Heart right ventricle (tissue), 16 donors: ENCODE measurements around the gene NEU1. TPM values are rescaled to one million over a fixed set of nuclear protein-coding genes. Genes with fewer than 3 reads are reported as not detected.
"Not testable (repeated sequence)": the region's sequence is repeated elsewhere in the genome, so short reads cannot be mapped to it uniquely, and the experiment has no call there.

Source experiments
- ATAC-seq, 8 donors: fragments of 200-7000 bp; cut with Tn5 transposase; one replicate each; pipeline ENCODE4 v1.9.1; 2020; ENCODE audit warnings: mild to moderate bottlenecking in 8 of 8, moderate library complexity in 8 of 8, moderate number of reproducible peaks in 1 of 8
- DNase-seq, 2 donors: peaks; one replicate each; pipeline ENCODE4 v3.0.0-alpha.2; 2020
- H3K27ac ChIP-seq, 10 donors: fragments of 200-600 bp; sonication (generic) in 2 of 10; one replicate each; pipeline versions ENCODE4 v1.5.0 to v1.8.0; 2020 to 2022; ENCODE audit warnings: mild to moderate bottlenecking in 3 of 10
- H3K27me3 ChIP-seq, 7 donors: fragments of 200-600 bp; one replicate each; pipeline ENCODE4 v1.8.0; 2021 to 2022; ENCODE audit warnings: mild to moderate bottlenecking in 2 of 7
- H3K36me3 ChIP-seq, 9 donors: fragments of 200-600 bp; sonication (generic) in 1 of 9; one replicate each; pipeline versions ENCODE4 v1.5.0 to v1.8.0; 2020 to 2022; ENCODE audit warnings: mild to moderate bottlenecking in 2 of 9
- H3K4me1 ChIP-seq, 9 donors: fragments of 200-600 bp; sonication (generic) in 1 of 9; one replicate each; pipeline versions ENCODE4 v1.5.0 to v1.8.0; 2020 to 2022; ENCODE audit warnings: mild to moderate bottlenecking in 4 of 9
- H3K4me3 ChIP-seq, 10 donors: fragments of 200-600 bp; sonication (generic) in 2 of 10; one replicate each; pipeline versions ENCODE4 v1.5.0 to v1.8.0; 2020 to 2022; ENCODE audit warnings: mild to moderate bottlenecking in 7 of 10, moderate library complexity in 2 of 10
- H3K9me3 ChIP-seq, 11 donors: fragments of 200-600 bp in 10 of 11; sonication (generic) in 2 of 11; one replicate each; pipeline versions ENCODE4 v1.5.0 to v1.8.0; 2013 to 2022; ENCODE audit warnings: mild to moderate bottlenecking in 2 of 11, control low read depth in 1 of 11, moderate library complexity in 1 of 11
- WGBS, 2 donors: extraction: QIAGEN DNeasy Blood & Tissue Kit; methylation state at CpG; one replicate each; pipeline ENCODE4 v1.1.7; 2013; ENCODE audit warnings: inconsistent platforms in 1 of 2; 5-methylcytosine and 5-hydroxymethylcytosine counted together
- intact Hi-C, 10 donors: fragments of 100-400 bp; cut with DNase I; formaldehyde crosslinking; loops; one replicate each; pipeline versions ENCODE4 v1.11.1 to v1.14.2; 2022
- polyA plus RNA-seq, 2 donors: library from polyadenylated mRNA; stranded (reverse); fragments of 200-250 nt; gene quantifications; one replicate each; pipeline ENCODE4 v1.2.3, GENCODE V29; 2013
- total RNA-seq, 10 donors: library from RNA; stranded (reverse); fragmentation: NEBNext Ultra II Directional in 3 of 10; extraction: Animal tissue kit (Norgen Biotek cat#: 25700) in 3 of 10; gene quantifications; one replicate each; pipeline versions ENCODE4 v1.2.1 to v1.2.4, GENCODE V29; 2021 to 2023
- TF ChIP-seq, protein P1 (sequence below), 9 donors: fragments of 200-600 bp; sonication (generic) in 2 of 9; IDR thresholded peaks; one replicate each; pipeline versions ENCODE4 v1.5.0 to v1.8.0; 2021 to 2022; ENCODE audit warnings: antibody characterized with exemption in 9 of 9, mild to moderate bottlenecking in 5 of 9, moderate library complexity in 1 of 9
- donor health status: Arrhythmogenic right ventricular cardiomyopathy.
- donor health status: ischemic (EF 13 %, LVEDD 7.1; RV severe dilation, severe dysfunction).
- donor health status: healthy with polysubstance abuse.
- donor health status: DM: no; HTN: yes; CAD: no.
- donor health status: DM: no; HTN: no; CAD: no.
- donor health status: ischemic (EF 25% LVEDD 6.9; RV normal size, moderate dysfunction).
- donor health status: ischemic (EF 25% LVEDD 5.7; RV mildly dilated, moderate dysfunction).
- donor health status: healthy.
- donor health status: DM: yes; HTN: yes; CAD: no.
- donor health status: Ischemic cardiomyopathy.
- donor health status: ischemic (EF 35%, LVEDD 5.7; RV mildly dilated, moderate dysfunction).
- donor health status: nonischemic (EF 11% LVEDD 7.7; RV severe dilation, severe dysfunction).
- donor health status: DM: yes; HTN: yes; CAD: no.
- donor health status: PGD.
- donor health status: ischemic (EF 29% LVEDD 5.4; RV normal size, mild dysfunction).
- donor health status: nonischemic (EF 23%, LVEDD 6.1; RV moderate dilation, normal function).

NEU1 gene
- total and polyA plus RNA-seq, 12 donors = 15.7 to 48.0 (median 22.3) TPM

DNA sequence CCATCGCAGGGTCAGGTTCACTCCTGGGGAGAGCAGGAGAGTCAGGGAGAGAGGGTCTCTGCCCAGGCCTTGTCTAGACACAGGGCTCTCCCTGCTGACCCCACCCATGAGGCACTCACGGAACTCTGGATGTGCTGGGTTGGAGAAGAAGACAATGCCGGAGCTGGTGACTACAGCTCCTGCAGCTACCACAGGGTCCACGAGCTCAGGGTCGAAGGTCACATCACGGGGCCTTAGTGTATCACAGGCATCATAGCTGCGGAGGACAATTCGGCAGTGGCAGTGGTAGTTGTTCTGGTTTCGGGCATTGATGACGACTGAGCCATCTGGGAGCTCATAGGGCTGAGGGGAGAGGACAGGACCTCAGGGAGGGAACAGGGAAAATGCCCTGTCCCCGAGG, 2.7 kb downstream of the NEU1 start:
- Histone ChIP-seq H3K27me3 (no peaks in the 10 kb centered on the region), H3K9me3 (no peaks in the 10 kb centered on the region), H3K4me3 (no peak overlapping the region), H3K36me3 (peaks cover 0 to 50% (median 21%) of the 10 kb centered on the region in 9 donors), H3K4me1 (peaks cover 8 to 29% (median 21%) of the 10 kb centered on the region in 9 donors), H3K27ac (no peak overlapping the region)
- intact Hi-C loops = loop anchor here in 1 of 10 donors (10.0 kb wide), 1 partner anchor 175 kb away; the partner anchor contains the start of gene LY6G5C
- no peak for ATAC-seq
- TF ChIP-seq, protein P1, sequence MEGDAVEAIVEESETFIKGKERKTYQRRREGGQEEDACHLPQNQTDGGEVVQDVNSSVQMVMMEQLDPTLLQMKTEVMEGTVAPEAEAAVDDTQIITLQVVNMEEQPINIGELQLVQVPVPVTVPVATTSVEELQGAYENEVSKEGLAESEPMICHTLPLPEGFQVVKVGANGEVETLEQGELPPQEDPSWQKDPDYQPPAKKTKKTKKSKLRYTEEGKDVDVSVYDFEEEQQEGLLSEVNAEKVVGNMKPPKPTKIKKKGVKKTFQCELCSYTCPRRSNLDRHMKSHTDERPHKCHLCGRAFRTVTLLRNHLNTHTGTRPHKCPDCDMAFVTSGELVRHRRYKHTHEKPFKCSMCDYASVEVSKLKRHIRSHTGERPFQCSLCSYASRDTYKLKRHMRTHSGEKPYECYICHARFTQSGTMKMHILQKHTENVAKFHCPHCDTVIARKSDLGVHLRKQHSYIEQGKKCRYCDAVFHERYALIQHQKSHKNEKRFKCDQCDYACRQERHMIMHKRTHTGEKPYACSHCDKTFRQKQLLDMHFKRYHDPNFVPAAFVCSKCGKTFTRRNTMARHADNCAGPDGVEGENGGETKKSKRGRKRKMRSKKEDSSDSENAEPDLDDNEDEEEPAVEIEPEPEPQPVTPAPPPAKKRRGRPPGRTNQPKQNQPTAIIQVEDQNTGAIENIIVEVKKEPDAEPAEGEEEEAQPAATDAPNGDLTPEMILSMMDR (IDR thresholded peaks at IDR 0.05) = no peak
- WGBS, 2 donors = 92 to 96% methylated on average over 11 of the region's 11 CpGs
- DNase-seq = no peak

DNA sequence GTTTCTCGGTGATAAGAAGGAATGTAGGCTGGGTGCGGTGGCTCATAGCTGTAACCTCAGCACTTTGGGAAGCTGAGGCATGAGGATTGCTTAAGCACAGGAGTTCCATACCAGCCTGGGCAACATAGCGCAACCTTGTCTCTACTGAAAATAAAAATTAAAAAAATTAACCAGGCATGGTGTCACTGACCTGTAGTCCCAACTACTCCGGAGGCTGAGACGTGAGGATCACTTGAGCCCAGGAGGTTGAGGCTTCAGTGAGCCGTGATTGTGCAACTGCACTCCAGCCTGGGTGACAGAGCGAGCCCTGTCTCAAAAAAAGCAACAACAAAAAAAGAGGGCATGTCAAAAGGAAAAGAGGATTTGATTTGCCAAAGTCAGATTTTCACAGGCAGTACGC, 3.9 kb downstream of the NEU1 start:
- no peak overlapping the region for H3K4me3 ChIP-seq
- H3K27me3 ChIP-seq = no peaks in the 10 kb centered on the region
- TF ChIP-seq, protein P1 (IDR thresholded peaks at IDR 0.05) = no peak
- ATAC-seq (no peak), DNase-seq (no peak)
- intact Hi-C loops = no loop called here
- peaks cover 0 to 50% (median 21%) of the 10 kb centered on the region in 9 donors for H3K36me3 ChIP-seq
- no peaks in the 10 kb centered on the region for H3K9me3 ChIP-seq
- 96 to 98% methylated on average over 8 of the region's 8 CpGs for WGBS, 2 donors
- H3K4me1 ChIP-seq = peaks cover 8 to 21% (median 12%) of the 10 kb centered on the region in 9 donors
- no peak overlapping the region for H3K27ac ChIP-seq

DNA sequence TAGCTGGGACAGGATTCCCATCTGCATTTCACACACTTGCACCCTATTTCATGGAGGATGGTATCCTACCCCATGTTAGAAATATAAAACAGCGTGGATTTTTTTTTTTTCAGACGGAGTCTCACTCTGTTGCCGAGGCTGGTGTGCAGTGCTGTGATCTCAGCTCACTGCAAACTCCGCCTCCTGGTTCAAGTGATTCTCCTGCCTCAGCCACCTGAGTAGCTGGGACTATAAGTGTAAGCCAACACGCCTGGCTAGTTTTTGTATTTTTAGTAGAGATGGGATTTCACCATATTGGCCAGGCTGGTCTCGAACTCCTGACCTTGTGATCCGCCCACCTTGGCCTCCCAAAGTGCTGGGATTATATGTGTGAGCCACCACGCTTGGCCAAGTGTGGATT, 4.8 kb downstream of the NEU1 start:
- peaks cover 4 to 14% (median 11%) of the 10 kb centered on the region in 9 donors for H3K4me1 ChIP-seq
- H3K27me3 ChIP-seq, H3K27ac ChIP-seq, H3K4me3 ChIP-seq, DNase-seq, ATAC-seq, H3K9me3 ChIP-seq, intact Hi-C loops: not testable (repeated sequence)
- H3K36me3 ChIP-seq = peaks cover 0 to 50% (median 21%) of the 10 kb centered on the region in 9 donors
- 95% methylated on average over 8 of the region's 8 CpGs for WGBS, 2 donors

DNA sequence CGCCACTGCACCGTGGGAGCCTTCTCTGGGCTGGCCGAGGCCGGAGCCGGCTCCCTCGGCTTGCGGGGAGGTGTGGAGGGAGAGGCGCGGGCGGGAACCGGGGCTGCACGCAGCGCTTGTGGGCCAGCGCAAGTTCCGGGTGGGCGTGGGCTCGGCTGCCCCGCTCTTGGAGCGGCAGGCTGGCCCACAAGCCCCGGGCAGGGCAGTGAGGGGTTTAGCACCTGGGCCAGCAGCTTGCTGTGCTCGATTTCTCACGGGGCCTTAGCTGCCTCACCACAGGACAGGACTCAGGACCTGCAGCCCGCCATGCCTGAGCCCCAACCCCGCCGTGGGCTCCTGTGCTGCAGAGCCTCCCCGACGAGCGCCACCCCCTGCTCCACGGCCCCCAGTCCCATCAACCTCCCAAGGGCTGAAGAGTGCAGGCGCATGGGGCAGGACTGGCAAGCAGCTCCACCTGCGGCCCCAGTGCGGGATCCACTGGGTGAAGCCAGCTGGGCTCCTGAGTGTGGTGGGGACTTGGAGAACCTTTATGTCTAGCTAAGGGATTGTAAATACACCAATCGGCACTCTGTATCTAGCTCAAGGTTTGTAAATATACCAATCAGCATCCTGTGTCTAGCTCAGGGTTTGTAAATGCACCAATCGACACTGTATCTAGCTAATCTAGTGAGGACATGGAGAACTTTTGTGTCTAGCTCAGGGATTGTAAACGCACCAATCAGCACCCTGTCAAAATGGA, 10.5 kb downstream of the NEU1 start:
- DNase-seq, H3K4me1 ChIP-seq, H3K27me3 ChIP-seq, intact Hi-C loops, H3K27ac ChIP-seq, H3K4me3 ChIP-seq, H3K36me3 ChIP-seq, H3K9me3 ChIP-seq: not testable (repeated sequence)
- 88 to 89% methylated on average over 35 of the region's 35 CpGs for WGBS, 2 donors
- ATAC-seq = peak in 1 of 8 donors; percentile 14

DNA sequence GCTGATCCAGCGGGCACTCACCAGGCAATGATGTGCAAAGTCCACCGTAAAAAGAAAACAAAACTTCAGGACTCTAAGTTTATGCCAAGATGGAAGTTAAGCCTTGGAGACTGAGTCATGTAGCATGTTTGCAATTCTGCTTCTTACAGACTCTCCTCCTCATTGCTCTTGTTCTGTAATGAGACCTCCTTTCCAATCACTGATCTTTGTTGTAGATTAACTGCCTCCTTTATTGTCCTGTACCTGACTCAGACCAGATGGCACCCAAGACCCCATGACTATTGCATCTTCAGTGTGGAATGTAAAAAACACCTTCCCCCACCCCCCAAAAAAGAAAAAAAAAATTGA, 11.2 kb downstream of the NEU1 start:
- Histone ChIP-seq H3K36me3 (peaks cover 0 to under 1% (median 0%) of the 10 kb centered on the region in 9 donors), H3K27ac (no peak overlapping the region), H3K27me3 (no peaks in the 10 kb centered on the region), H3K4me3 (no peak overlapping the region), H3K9me3 (no peaks in the 10 kb centered on the region), H3K4me1 (no peaks in the 10 kb centered on the region)
- intact Hi-C loops = no loop called here
- 78 to 84% methylated on average over 2 of the region's 2 CpGs for WGBS, 2 donors
- DNase-seq = no peak
- TF ChIP-seq, protein P1 (IDR thresholded peaks at IDR 0.05) = no peak
- ATAC-seq = no peak
